Left colon (tissue), 2 donors: Measurements from ENCODE around the gene STX7. TPM values are rescaled to one million over a fixed set of nuclear protein-coding genes. Genes with fewer than 3 reads are reported as not detected.

ENCODE experiments used
- total RNA-seq, 2 donors: library from RNA; stranded (reverse); fragmentation: NEBNext Ultra II Directional; extraction: Animal tissue kit (Norgen Biotek cat#: 25700); gene quantifications; one replicate each; pipeline ENCODE4 v1.2.1, GENCODE V29; 2021
- donor health status: DM: no; HTN: no; CAD: no.
- donor health status: DM: yes; HTN: yes; CAD: no.

STX7 gene
- total RNA-seq, 2 donors from 2014 or later = 52.4 to 70.9 TPM

Other genes starting within 250 kb of the STX7 start
- 1 to 10 TPM in 1 of 2 donors, under 1 TPM in 1; 0.79 to 4.2 TPM for gene MOXD1, start 111.6 kb downstream of the STX7 start, total RNA-seq
- not detected for gene TAAR9, start 25.2 kb upstream of the STX7 start, total RNA-seq
- gene TAAR8, start 39.6 kb upstream of the STX7 start, total RNA-seq = not detected
- not detected for gene TAAR6, start 57.2 kb upstream of the STX7 start, total RNA-seq
- not detected for gene TAAR5, start 76.6 kb upstream of the STX7 start, total RNA-seq
- gene TAAR2, start 111.2 kb upstream of the STX7 start, total RNA-seq = not detected
- not detected for gene TAAR1, start 146.1 kb upstream of the STX7 start, total RNA-seq
- 1 to 10 TPM; 3.2 to 9.7 TPM for gene VNN1, start 200.9 kb upstream of the STX7 start, total RNA-seq
- gene VNN2, start 244.8 kb upstream of the STX7 start, total RNA-seq = 1 to 10 TPM in 1 of 2 donors, under 1 TPM in 1; 0.95 to 1.1 TPM